Thyroid gland (tissue), 4 donors: ENCODE data around the gene CFAP210. TPM values are rescaled to one million over a fixed set of nuclear protein-coding genes. Genes with fewer than 3 reads are reported as not detected.

ENCODE experiments used
- DNase-seq, 2 donors: peaks; one replicate each; pipeline ENCODE4 v3.0.0-alpha.2; 2019
- H3K27ac ChIP-seq, 3 donors: fragments of 200-600 bp; sonication (generic); 1 replicate in 2 of 3; 2 replicates in 1 of 3; pipeline ENCODE4 v1.5.1; 2016 to 2019; ENCODE audit warnings: mild to moderate bottlenecking in 1 of 3, moderate library complexity in 1 of 3
- H3K27me3 ChIP-seq: fragments of 200-600 bp; sonication (generic); one replicate; pipeline ENCODE4 v1.5.1; 2019
- H3K36me3 ChIP-seq, 2 donors: fragments of 200-600 bp; sonication (generic); one replicate each; pipeline ENCODE4 v1.5.1; 2016 to 2019
- H3K4me1 ChIP-seq, 2 donors: fragments of 200-600 bp; sonication (generic); one replicate each; pipeline ENCODE4 v1.5.1; 2017 to 2019
- H3K4me3 ChIP-seq, 3 donors: fragments of 200-600 bp; sonication (generic); replicated peaks in 1 of 3; 1 replicate in 2 of 3; 2 replicates in 1 of 3; pipeline ENCODE4 v1.5.1; 2016; ENCODE audit warnings: mild to moderate bottlenecking in 1 of 3
- H3K9me3 ChIP-seq: fragments of 200-600 bp; sonication (generic); one replicate; pipeline ENCODE4 v1.5.1; 2017
- CTCF ChIP-seq, 6 experiments: fragments of 200-600 bp in 3 of 6; fragments of 450-650 bp in 3 of 6; sonication (generic) in 3 of 6; IDR thresholded peaks; one replicate each; pipeline ENCODE4 v1.5.1; 2016 to 2019; ENCODE audit warnings: antibody characterized with exemption in 6 of 6, mild to moderate bottlenecking in 2 of 6, inconsistent platforms in 1 of 6, moderate library complexity in 1 of 6
- POLR2A ChIP-seq, 2 donors: fragments of 450-650 bp; IDR thresholded peaks; one replicate each; pipeline ENCODE4 v1.6.1; 2017; ENCODE audit warnings: antibody characterized with exemption in 2 of 2, mild to moderate bottlenecking in 2 of 2, moderate library complexity in 1 of 2
- whole genome bisulfite sequencing, 2 donors: methylation state at CpG; one replicate each; pipeline ENCODE4 v1.1.5; 2017; 5-methylcytosine and 5-hydroxymethylcytosine counted together
- intact Hi-C: fragments of 100-400 bp; cut with DNase I; formaldehyde crosslinking; loops from one replicate; pipeline ENCODE4 v1.15.1; 2023
- total RNA-seq, 4 donors: library from RNA; depleted of rRNA; stranded (reverse); fragments of >200 nt; gene quantifications; one replicate each; pipeline ENCODE4 v1.2.3, GENCODE V29; 2016

The CFAP210 gene
- 1 to 10 TPM in 2 of 4 donors, not detected in 2; 1.6 TPM for total RNA-seq

GRCh38 chr2:169694113-169694893, at the start of gene CFAP210, which contains the start of gene PHOSPHO2:
Gene CFAP210, minus strand, starts transcription at chr2:169694405. Its CDS starts 78 bp downstream, at chr2:169694327.
Gene PHOSPHO2, plus strand, starts transcription at chr2:169694469. Its CDS starts 6,503 bp downstream, at chr2:169700972.
- no peaks in the 10 kb centered on the region for H3K27me3 ChIP-seq
- peak within 1 kb of the TSS; percentile 81 to 86 (median 85) for H3K27ac ChIP-seq
- peak; percentile 100 for DNase-seq
- H3K9me3 ChIP-seq = no peaks in the 10 kb centered on the region
- WGBS, 2 donors = 0 to 1% methylated on average over 30 to 53 of the region's 63 CpGs
- TF ChIP-seq POLR2A (IDR thresholded peaks at IDR 0.05) (peak in 1 of 2 donors; percentile 94), CTCF (IDR thresholded peaks at IDR 0.05) (no peak)
- H3K4me1 ChIP-seq = peaks cover 0 to 8% of the 10 kb centered on the region in 2 donors
- intact Hi-C loops = loop anchor here (10.0 kb wide), 1 partner anchor 100 kb away; the partner anchor contains the start of gene SSB
- H3K4me3 ChIP-seq = peak within 1 kb of the TSS; percentile 71 to 77 (median 72)
- no peaks in the 10 kb centered on the region for H3K36me3 ChIP-seq

GRCh38 chr2:169743549-169743948, 49.3 kb upstream of the CFAP210 start:
- Histone ChIP-seq H3K27me3 (no peaks in the 10 kb centered on the region), H3K4me1 (no peaks in the 10 kb centered on the region), H3K27ac (no peak overlapping the region), H3K4me3 (no peak overlapping the region), H3K36me3 (no peaks in the 10 kb centered on the region), H3K9me3 (no peaks in the 10 kb centered on the region)
- peak; percentile 46 to 48 for DNase-seq
- TF ChIP-seq CTCF (IDR thresholded peaks at IDR 0.05) (no peak), POLR2A (IDR thresholded peaks at IDR 0.05) (no peak)
- intact Hi-C loops = no loop called here
- 51 to 63% methylated on average over 4 of the region's 4 CpGs for WGBS, 2 donors

- Histone ChIP-seq H3K36me3 (no peaks in the 10 kb centered on the region), H3K4me1 (peaks cover 0 to 6% of the 10 kb centered on the region in 2 donors), H3K9me3 (no peaks in the 10 kb centered on the region), H3K4me3 (no peak overlapping the region), H3K27me3 (no peaks in the 10 kb centered on the region), H3K27ac (no peak overlapping the region)
- intact Hi-C loops = no loop called here
- TF ChIP-seq POLR2A (IDR thresholded peaks at IDR 0.05) (no peak), CTCF (IDR thresholded peaks at IDR 0.05) (no peak)
- WGBS, 2 donors = 90 to 100% methylated on average over 1 of the region's 1 CpG
- no peak for DNase-seq
These were observed 45.1 kb upstream of the CFAP210 start for GRCh38 chr2:169739351-169739750.

- DNase-seq = no peak
- Histone ChIP-seq H3K36me3 (no peaks in the 10 kb centered on the region), H3K27ac (no peak overlapping the region), H3K9me3 (no peaks in the 10 kb centered on the region), H3K4me3 (no peak overlapping the region), H3K4me1 (peaks cover 0 to 6% of the 10 kb centered on the region in 2 donors), H3K27me3 (no peaks in the 10 kb centered on the region)
- no peak for TF ChIP-seq POLR2A (IDR thresholded peaks at IDR 0.05)
- no peak for TF ChIP-seq CTCF (IDR thresholded peaks at IDR 0.05)
- 39 to 51% methylated on average over 4 of the region's 5 CpGs for WGBS, 2 donors
- intact Hi-C loops = no loop called here
These were observed 44.5 kb upstream of the CFAP210 start for GRCh38 chr2:169738566-169739229.

GRCh38 chr2:169736902-169737301, 42.7 kb upstream of the CFAP210 start:
- intact Hi-C loops = no loop called here
- no peak overlapping the region for H3K27ac ChIP-seq
- peaks cover 0 to 6% of the 10 kb centered on the region in 2 donors for H3K4me1 ChIP-seq

More at GRCh38 chr2:169736902-169737301, 42.7 kb upstream of the CFAP210 start:
- Histone ChIP-seq H3K27me3 (no peaks in the 10 kb centered on the region), H3K4me3 (no peak overlapping the region), H3K36me3 (no peaks in the 10 kb centered on the region), H3K9me3 (no peaks in the 10 kb centered on the region)
- no peak for TF ChIP-seq CTCF (IDR thresholded peaks at IDR 0.05)
- no peak for TF ChIP-seq POLR2A (IDR thresholded peaks at IDR 0.05)
- WGBS, 2 donors = 83 to 91% methylated on average over 5 of the region's 5 CpGs
- no peak for DNase-seq
